H1 (cell line): Measurements from ENCODE around the gene EPB41L4A. TPM values are rescaled to one million over a fixed set of nuclear protein-coding genes. Genes with fewer than 3 reads are reported as not detected.

Experiments used
- CHD2 ChIP-seq: IDR thresholded peaks from 2 replicates; pipeline ENCODE4 v1.6.1; 2012; ENCODE audit warnings: low read length, improper control_type of control experiment
- JUND ChIP-seq: IDR thresholded peaks from 2 replicates; pipeline ENCODE4 v1.6.1; 2011; ENCODE audit warnings: mild to moderate bottlenecking, improper control_type of control experiment, low read length
- POLR2A ChIP-seq, 2 experiments: IDR thresholded peaks; 1 replicate in 1 of 2; 2 replicates in 1 of 2; pipeline ENCODE4 v1.6.1; 2011; ENCODE audit warnings: low read depth in 2 of 2, low read length in 2 of 2, mild to moderate bottlenecking in 2 of 2; ENCODE audit errors: control extremely low read depth in 1 of 2
- SIRT6 ChIP-seq: IDR thresholded peaks from one replicate; pipeline ENCODE4 v1.7.1; 2012; ENCODE audit warnings: low read length, inconsistent platforms
- polyA plus RNA-seq, 7 experiments: library from polyadenylated mRNA; depleted of rRNA in 3 of 7; stranded (reverse) in 5 of 7; unstranded in 2 of 7; fragments of >200 nt in 5 of 7; fragments of 200-250 nt in 2 of 7; gene quantifications; 1 replicate in 5 of 7; 2 replicates in 1 of 7; 4 replicates in 1 of 7; pipeline versions ENCODE4 v1.2.1 to v1.2.3, GENCODE V29; 2011 to 2013; ENCODE audit warnings: missing spikeins in 2 of 7, mixed read lengths in 2 of 7
- total RNA-seq: library from RNA; stranded (reverse); fragmentation: NEBNext Ultra II Directional; extraction: Animal tissue kit (Norgen Biotek cat#: 25700); gene quantifications from 2 replicates; pipeline ENCODE4 v1.2.1, GENCODE V29; 2021

The EPB41L4A gene
- total and polyA plus RNA-seq, 2 of the 8 experiments (the other 6 are each of a cell fraction or from before 2014, with no cell fraction given): 1.6 to 4.6 TPM

DNA sequence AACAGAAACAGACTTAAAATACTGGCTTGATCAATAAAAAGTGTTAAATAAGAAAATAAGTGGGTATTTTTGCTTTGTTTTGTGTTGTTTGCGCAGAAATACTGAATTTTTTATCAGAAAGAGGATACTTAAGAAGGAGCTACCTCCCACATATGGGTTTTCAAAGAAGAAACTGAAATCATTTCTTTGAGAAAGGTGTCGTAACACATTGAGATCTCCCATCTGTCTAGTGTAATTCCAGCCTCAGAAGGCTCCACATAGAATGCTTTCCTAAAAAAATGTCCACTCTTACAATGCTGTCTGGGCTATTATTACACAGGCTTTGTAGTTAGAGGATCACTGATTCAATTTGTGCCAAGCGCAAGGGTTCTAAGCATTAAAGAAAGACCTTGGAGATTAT, 226.2 kb downstream of the EPB41L4A start (continued):
- TF ChIP-seq SIRT6 (no peak), POLR2A (IDR thresholded peaks at IDR 0.05; ENCODE audit: control extremely low read depth in 1 of 2, low read depth in 2 of 2, low read length in 2 of 2) (no peak), JUND (no peak), CHD2 (no peak)
